ENCODE data around the gene AP2A1.

AP2A1 gene

DNA sequence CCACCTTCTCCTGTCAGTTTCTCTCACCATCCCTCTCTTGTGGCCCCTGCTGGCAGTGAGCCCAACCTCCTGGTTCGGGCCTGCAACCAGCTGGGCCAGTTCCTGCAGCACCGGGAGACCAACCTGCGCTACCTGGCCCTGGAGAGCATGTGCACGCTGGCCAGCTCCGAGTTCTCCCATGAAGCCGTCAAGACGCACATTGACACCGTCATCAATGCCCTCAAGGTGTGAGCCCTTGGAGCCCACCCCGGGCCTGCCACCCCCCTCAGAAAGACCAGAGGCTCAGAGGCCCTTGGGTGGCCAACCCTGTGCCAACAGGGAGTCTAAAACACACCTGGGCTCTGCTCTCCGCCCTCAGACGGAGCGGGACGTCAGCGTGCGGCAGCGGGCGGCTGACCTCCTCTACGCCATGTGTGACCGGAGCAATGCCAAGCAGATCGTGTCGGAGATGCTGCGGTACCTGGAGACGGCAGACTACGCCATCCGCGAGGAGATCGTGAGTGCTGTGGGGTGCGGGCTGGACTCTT lies 32.5 kb downstream of the AP2A1 start:
- no peak for DNase-seq

DNA sequence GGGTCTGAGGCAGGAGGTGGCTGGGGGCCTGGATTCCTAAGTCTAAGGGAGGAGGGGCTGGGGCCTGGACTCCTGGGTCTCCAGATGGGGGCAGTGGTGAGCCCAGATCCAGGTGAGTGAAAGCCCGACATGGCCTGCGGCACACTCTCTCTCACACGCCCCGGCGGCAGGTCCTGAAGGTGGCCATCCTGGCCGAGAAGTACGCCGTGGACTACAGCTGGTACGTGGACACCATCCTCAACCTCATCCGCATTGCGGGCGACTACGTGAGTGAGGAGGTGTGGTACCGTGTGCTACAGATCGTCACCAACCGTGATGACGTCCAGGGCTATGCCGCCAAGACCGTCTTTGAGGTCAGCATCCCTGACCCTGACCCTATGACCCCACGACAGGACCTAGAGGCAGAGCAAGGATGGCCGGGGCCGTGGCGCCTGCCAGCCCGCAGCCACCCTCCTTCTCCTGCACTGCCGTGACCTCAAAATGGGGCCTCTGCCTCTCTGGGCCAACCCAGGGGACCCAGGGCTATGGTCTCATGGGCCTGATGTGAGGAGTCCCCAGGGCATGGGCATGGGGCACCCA lies 33.1 kb downstream of the AP2A1 start:
- DNase-seq, result no peak

DNA sequence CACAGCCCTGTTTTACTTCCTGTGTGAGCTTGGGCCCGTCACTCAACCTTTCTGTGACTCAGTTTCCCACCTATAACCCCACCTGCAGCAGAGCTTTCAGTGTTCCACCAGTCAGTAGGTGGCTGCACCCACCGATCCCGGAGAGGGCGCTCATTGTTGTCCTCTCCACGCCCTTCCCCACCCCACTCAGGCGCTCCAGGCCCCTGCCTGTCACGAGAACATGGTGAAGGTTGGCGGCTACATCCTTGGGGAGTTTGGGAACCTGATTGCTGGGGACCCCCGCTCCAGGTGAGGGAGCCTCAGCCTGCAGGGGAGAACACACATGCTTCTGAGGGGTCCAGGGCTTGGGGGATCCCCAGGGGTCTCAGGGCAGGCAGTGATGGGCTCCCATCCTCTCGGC lies 34.0 kb downstream of the AP2A1 start:
- DNase-seq, result no peak

DNA sequence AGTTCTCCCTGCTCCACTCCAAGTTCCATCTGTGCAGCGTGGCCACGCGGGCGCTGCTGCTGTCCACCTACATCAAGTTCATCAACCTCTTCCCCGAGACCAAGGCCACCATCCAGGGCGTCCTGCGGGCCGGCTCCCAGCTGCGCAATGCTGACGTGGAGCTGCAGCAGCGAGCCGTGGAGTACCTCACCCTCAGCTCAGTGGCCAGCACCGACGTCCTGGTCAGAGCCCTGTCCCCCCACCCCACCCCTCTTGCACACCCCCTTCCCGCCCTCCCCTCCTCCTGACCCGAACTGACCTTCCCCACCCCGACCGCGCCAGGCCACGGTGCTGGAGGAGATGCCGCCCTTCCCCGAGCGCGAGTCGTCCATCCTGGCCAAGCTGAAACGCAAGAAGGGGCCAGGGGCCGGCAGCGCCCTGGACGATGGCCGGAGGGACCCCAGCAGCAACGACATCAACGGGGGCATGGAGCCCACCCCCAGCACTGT lies 34.6 kb downstream of the AP2A1 start:
- DNase-seq, result no peak

DNA sequence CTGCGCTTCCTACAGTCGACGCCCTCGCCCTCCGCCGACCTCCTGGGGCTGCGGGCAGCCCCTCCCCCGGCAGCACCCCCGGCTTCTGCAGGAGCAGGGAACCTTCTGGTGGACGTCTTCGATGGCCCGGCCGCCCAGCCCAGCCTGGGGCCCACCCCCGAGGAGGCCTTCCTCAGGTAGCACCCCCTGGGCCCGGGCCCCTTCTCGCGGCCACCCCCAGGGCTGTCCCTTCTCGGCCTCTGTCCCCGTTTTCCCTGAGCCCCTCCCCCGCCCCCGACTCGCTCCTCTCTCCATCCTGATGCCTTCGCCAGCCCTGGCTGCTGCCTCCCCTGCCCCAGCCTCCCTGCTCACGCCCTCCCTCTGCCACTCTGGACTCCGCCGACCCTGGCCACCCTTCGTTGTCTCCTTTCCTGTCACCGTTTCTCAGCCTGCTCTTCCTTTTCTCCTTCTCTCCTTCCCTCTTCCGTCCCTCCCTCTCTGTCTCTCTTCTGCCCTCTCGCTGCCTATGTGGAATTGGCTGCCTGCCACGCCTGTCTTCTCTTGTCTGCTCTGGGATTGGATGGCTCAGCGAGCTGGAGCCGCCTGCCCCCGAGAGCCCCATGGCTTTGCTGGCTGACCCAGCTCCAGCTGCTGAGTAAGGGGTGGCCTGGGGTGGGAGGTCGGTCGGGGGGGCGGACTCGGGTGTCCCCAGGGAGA lies 35.3 kb downstream of the AP2A1 start:
- no peak for DNase-seq

DNA sequence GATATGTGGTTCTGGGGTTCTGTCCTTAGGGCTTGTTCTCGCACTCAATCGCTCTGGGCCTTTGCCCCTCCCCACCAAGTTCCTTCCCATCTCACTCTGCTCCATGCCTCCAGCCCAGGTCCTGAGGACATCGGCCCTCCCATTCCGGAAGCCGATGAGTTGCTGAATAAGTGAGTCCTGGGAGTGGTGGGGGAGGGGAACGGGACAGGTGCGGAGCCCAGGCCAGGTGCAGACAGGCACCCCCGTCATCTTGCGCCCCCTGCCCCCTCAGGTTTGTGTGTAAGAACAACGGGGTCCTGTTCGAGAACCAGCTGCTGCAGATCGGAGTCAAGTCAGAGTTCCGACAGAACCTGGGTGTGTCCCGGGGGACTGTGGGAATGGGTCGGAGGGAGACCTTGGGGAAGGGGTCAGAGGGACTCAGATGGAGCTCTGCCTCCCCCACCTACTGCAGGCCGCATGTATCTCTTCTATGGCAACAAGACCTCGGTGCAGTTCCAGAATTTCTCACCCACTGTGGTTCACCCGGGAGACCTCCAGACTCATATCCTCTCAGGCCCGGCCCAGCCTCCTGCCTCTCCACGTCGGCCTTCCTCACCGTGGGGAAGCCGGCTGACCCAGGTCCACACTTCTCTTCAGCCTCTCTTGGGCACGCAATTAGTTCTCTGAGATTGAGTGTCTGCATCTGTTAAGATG lies 36.2 kb downstream of the AP2A1 start:
- no peak for DNase-seq

DNA sequence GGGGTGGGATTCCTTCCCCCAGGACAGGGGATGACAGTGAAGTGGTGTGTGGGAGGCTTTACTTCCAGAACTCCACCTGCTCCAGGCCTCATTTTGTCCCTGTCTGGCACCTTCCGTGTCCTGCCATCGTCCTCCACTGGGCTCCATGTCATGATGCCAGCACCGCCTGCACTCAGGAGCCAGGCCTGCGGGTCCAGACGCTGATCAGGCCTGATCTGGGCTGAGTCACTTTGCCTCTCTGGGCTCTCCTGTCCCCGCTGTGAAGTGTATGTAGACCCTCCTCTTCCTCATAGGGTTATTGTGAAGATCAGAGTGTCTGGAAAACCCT lies 36.7 kb downstream of the AP2A1 start:
- DNase-seq, result no peak

DNA sequence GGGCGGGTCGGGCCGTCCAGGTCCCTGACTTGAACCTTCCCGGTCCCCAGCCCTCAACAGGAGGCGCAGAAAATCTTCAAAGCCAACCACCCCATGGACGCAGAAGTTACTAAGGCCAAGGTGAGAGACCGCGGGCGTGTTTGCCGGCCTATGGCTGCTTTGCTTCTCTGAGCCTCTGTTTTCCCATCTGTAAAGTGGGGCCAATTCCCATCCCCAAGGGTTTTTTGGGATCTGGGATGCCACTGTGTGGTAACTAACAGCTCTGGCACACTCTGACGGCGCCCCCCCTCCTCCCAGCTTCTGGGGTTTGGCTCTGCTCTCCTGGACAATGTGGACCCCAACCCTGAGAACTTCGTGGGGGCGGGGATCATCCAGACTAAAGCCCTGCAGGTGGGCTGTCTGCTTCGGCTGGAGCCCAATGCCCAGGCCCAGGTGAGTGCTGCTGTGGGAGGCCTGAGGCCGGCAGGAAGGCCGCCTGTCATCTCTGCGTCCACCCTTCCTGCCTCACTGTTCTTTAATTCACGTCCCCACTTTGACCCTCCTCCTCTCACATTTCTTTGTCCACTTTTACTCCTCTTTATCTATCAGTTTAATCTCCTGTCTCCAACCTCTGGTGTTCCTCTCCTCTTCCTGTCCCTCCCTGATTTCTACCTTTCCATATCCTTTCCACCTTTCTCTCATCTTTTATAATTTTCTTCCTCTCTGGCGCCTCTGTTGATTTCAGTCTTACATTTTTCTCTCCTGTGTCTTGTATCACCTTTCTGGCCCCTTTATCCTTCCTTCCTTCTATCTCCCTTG lies 39.2 kb downstream of the AP2A1 start:
- DNase-seq, result no peak

DNA sequence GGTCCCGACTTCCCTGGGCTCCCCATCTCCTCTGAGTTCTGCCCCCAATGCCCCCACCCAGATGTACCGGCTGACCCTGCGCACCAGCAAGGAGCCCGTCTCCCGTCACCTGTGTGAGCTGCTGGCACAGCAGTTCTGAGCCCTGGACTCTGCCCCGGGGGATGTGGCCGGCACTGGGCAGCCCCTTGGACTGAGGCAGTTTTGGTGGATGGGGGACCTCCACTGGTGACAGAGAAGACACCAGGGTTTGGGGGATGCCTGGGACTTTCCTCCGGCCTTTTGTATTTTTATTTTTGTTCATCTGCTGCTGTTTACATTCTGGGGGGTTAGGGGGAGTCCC lies 39.8 kb downstream of the AP2A1 start:
- DNase-seq, result no peak

DNA sequence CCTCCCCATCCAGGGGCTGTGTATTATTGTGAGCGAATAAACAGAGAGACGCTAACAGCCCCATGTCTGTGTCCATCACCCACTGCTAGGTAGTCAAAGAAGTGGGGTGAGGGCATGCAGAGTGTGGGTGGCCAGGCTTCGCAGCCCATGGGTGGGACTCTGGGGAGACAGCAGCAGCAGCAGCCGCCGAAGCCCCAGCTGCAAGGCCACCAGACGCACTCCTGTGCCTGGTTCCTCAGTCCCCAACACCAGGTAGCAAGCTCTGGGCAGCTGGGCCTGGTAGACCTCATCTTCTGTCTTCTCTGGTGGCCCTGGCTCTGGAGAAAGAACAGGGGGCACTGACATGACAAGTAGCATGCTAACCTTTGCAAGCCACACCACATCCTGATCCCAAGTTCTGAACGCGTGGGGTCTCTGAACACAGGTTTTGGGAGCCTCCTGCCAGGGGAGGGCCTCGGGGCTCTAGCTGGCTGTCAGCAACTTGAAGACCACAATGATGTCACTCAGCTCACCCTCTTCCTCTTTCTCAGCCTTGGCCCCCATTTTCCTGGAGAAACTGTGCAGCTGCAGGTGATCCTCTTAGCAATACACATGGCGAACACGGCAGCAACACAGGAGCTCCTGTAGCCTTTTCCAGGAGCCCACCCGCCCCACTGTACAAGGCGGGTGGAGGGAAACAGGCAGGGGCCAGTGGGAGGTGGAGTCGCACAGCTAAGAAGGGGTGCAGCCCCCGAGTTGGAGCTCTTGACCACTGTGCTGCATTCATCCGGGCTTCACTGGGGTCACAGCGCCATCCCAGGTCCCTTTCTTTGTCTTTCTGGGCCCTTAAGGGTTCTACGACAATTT lies 40.5 kb downstream of the AP2A1 start:
- no peak for DNase-seq

DNA sequence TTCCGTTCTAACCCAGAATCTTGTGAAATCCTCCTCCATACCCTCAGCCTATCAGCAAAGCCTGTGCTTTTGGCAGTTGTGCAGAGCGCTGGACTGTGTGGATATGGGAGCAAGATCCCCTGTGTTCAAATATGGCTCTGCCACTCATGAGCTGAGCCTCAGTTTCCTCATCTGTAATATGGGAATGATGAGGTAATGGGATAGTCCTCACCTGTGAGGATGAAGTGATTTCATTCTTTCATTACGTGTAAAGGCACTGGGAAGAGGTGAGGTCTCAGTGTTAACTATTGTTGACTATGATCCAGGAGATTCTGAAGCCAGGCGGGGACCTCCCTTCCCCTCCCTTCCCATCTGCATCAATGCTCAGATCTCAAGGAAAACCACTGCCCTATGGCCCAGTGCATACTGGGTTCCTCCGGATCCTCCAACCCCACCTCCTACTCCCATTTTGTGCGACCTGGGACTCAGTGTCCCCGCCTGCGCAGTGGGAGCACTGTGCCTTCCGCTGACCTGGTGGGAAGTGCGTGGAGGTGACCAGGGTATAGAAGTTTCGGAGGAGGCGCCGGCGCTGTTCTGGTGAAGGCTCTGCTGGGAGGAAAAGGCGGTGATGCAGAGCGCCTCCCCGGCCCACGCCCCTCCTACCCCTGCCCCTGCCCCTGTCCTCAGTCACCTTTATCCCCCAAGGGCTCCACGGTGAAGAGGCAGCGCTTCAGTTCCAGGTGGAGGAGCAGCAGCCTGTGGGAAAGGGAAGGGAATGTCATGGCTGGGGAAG lies 41.3 kb downstream of the AP2A1 start:
- DNase-seq, result no peak

DNA sequence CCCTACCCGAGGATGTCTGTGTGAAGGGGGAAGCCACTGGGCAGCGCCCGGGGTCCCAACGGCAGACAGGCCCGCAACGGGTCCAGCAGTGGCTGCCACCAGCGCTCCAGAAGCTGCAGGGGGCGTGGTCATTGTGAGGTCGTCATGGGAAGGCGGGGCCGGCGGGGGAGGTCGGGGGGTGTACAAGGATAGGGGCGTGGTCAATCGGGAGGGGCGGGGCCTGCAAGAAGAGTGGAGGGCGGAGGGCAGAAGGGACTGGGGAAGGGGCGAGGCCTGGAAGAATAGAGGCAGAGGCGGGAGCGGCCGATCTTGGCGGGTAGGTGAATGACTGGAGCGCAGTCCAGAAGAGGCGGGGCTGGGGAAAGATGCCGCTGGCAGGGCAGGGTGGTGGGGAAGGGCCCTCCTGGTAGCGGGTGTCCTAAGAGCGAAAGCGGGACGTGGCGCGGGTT lies 41.9 kb downstream of the AP2A1 start:
- peak; percentile 82 for DNase-seq

DNA sequence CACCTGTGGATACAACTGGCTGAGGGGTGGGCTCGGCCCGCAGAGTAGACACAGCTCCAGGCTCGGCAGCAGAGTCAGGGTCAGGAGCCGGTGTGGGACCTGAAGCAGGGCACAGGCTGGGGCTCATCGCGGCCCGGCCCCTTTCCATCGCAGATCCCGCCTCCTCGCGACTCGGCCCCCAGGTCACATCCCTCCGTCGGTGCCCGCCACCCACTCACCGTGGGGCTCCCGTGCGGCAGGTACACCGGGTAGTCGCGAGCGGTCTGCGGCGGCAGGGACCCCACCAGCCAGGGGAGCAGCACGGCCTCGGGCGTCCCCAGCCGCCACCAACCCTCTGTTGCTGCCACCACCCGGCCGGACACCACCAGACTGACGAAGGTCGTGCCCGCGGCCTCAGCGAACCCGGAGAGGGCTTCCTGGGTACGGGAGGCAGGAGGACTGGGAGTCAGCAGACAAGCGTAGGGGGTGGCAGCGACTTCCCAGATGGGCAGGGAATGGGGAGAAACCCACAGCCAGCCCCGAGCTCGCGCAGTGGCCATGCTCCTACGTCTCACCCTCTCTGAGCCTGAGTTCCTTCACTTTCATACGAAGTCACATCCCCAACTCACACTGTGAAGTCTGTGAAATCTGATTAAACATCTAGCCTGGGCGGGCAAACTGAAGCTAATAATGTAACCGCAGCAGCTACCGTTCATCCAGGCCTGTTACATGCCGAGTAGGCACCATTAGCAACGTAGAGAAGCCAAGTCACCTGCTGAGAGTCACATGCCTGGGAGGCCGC lies 42.5 kb downstream of the AP2A1 start:
- DNase-seq, result peak; percentile 56

DNA sequence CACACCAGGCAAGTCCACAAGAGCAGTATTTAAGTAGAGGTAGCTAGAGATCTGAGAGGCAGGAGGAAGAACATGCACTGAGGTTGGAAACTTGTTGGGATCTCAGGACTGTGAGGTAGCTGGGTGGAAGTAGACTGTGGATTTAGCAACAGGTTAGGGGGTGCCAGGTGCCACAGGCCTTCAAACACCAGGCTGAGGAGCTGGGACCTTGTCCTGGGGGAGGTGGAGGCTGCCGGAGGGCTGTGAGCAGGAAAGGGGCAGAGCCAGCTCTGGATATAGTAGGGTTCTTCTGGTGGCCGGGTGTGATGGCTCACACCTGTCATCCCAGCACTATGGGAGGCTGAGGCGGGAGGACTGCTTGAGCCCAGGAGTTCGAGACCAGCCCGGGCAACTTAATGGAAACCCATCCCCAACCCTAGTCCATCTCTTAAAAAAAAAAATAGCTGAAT lies 43.2 kb downstream of the AP2A1 start:
- no peak for DNase-seq

DNA sequence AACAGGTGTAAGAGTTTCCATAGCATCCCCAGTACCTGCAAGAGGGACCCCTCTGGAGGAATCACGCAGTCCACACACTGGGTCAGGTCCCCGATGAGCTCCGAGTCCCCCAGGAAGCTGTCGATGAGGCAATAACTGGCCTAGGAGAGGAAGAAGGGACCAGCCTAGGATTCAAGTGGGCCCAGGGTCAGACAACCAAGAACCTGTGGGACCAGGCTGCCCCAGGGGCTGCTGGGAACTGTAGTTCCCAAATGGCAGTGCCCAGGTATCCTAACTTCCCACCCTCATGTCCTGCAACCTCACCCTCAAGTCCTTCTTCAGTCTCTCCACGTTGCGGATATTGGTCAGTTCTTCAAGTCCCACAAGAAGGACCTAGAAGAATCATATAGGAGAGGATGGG lies 44.5 kb downstream of the AP2A1 start:
- no peak for DNase-seq

DNA sequence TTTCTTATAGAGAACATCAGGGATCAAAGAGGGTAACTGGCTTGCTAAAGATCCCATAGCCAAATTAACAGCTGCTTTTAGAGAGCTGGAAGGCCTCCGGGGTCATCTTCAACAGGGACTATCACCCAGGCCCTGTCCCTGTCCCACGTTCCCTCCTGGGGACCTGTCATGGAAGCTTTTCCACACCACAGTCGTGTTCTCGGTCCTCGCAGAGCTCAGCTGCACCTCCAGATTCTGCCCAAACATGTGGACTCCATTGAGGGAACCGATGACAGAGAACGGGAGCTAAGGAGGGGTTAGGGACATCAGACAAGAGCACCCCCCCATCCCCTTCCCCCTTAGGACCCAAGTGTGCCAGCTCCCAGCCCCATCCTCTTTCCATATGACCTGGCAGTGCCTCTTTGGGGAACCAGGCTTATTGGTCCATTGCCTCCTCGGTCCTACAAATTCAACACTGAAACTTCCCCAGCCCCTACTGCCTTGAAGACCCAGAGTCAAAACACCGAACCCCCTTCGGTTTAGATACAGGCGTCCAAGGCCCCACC lies 45.7 kb downstream of the AP2A1 start:
- no peak for DNase-seq

DNA sequence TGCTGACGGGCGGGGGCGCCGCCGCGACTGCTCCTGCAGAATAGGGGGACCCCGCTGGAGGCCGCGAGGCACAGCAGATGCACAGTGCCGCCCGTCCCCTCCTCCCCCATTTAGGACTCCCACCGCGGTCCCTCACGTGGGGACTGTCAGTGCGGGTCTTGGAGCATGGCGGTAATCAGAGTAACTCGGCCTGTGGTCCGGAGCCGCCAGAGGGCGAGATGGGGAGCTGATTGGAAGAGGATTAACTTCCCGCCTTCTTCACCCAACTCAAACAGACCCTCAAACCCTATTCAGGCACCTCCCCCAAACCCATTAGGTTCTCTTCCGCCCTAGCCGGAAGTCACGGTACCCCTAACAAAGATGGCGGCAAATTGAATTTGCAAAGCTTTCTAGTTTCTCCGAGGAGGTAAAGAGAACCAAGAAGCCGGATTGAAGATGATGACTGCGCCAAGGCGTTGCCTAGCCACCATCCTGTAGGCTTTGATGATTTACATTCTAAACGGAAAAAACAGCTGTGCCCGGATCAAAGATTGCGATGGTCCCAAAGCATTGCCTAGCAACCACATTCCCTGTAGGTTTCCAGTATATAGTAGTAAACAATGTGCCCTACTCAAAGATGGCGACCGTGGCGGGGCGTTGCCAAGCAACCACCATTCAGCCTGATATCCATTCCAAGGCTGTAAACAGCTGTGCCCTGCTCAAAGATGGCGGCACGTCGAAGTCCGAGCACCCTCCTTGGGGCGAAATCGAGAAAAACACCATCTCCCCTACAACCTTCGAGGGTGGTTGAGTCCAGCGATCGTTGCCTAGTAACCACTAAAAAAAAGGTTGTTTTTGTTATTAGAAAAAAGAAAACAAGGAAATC lies 46.4 kb downstream of the AP2A1 start, which contains the start of gene FUZ:
Gene FUZ (minus strand): TSS at position 296 of the 865 bp plus-strand sequence. CDS start 186 bp downstream, at position 110.
- DNase-seq, result peak; percentile 93

DNA sequence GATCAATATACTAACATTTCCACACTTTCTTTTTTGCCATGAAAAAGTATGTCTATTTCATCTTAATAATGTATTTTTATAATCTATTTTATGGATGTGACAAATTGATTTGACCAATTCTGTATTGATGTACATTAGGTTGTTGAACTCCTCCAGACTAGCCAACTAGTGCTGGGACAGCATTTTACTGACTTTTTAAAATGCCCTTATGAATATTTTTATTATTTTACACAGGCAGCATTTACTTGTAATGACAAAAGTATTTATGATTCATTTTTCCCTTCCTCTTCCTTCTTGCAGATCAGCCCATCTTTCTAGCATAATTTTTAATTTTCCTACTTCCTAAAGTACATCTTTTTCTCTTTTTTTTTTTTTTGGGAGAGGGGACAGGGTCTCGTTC lies 47.2 kb downstream of the AP2A1 start:
- no peak for DNase-seq

DNA sequence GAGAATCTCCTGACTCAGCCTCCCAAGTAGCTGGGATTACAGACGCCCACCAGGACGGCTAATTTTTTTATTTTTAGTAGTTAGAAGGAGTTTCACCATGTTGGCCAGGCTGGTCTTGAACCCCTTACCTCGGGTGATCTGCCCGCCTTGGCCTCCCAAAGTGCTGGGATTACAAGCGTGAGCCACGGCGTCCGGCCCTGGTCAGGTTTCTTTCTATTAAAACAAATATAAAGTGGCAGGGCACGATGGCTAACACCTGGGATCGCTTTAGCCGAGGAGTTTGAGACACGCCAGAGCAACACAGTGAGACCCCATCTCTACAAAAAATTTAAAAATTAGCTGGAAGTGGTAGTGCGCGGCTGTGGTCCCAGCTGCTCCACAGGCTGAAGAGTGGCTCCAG lies 49.8 kb downstream of the AP2A1 start:
- DNase-seq, result no peak

All from activated naive CD4-positive, alpha-beta T cell treated with Interleukin-2 at 50 U/mL for 16 hours (primary cell).